Activated CD8-positive, alpha-beta memory T cell treated with anti-CD3 and anti-CD28 coated beads, Interleukin-2, amount 50 U/mL, for 24 hours (primary cell): Measurements from ENCODE around the gene INVS.
"Not testable (repeated sequence)": the region's sequence is repeated elsewhere in the genome, so short reads cannot be mapped to it uniquely, and the experiment has no call there.

Experiments used
- DNase-seq: peaks from one replicate; pipeline ENCODE4 v3.0.0-alpha.2; 2020; ENCODE audit errors: extremely low read depth

The INVS gene

GRCh38 chr9:100083448-100084127, 15.5 kb upstream of the INVS start:
- DNase-seq: no peak

- no peak for DNase-seq
Observed at GRCh38 chr9:100084128-100084453, 15.0 kb upstream of the INVS start.

- DNase-seq: no peak
Observed at GRCh38 chr9:100084734-100085133, 14.3 kb upstream of the INVS start.

GRCh38 chr9:100086097-100086635, 12.9 kb upstream of the INVS start:
- no peak for DNase-seq

- no peak for DNase-seq
Observed at GRCh38 chr9:100087218-100087617, 11.8 kb upstream of the INVS start.

- no peak for DNase-seq
Observed at GRCh38 chr9:100088202-100088601, 10.8 kb upstream of the INVS start.

GRCh38 chr9:100090880-100091279, 8.2 kb upstream of the INVS start:
- no peak for DNase-seq

- DNase-seq: no peak
Observed at GRCh38 chr9:100091650-100092049, 7.4 kb upstream of the INVS start.

GRCh38 chr9:100092066-100092465, 7.0 kb upstream of the INVS start:
- no peak for DNase-seq

GRCh38 chr9:100094411-100094810, 4.6 kb upstream of the INVS start:
- not testable (repeated sequence) for DNase-seq

GRCh38 chr9:100096378-100096916, 2.6 kb upstream of the INVS start:
- no peak for DNase-seq

- no peak for DNase-seq
Observed at GRCh38 chr9:100098046-100098886, 777 bp upstream of the INVS start.

- DNase-seq: no peak
Observed at GRCh38 chr9:100099722-100100042, 639 bp downstream of the INVS start.

GRCh38 chr9:100100146-100100667, 1.2 kb downstream of the INVS start:
- DNase-seq: no peak

- no peak for DNase-seq
Observed at GRCh38 chr9:100101608-100102007, 2.6 kb downstream of the INVS start.

GRCh38 chr9:100104314-100104713, 5.3 kb downstream of the INVS start:
- DNase-seq: no peak

- DNase-seq: no peak
Observed at GRCh38 chr9:100105861-100106260, 6.8 kb downstream of the INVS start.

- no peak for DNase-seq
Observed at GRCh38 chr9:100106616-100107015, 7.6 kb downstream of the INVS start.

GRCh38 chr9:100108559-100108958, 9.5 kb downstream of the INVS start:
- DNase-seq: no peak

GRCh38 chr9:100111235-100111634, 12.2 kb downstream of the INVS start:
- DNase-seq: no peak

- no peak for DNase-seq
Observed at GRCh38 chr9:100112677-100113336, 13.8 kb downstream of the INVS start.

GRCh38 chr9:100117316-100117715, 18.3 kb downstream of the INVS start:
- DNase-seq: no peak
